ENCODE measurements around the gene KAT8. TPM values are rescaled to one million over a fixed set of nuclear protein-coding genes. Genes with fewer than 3 reads are reported as not detected.

Gene KAT8
- total and polyA plus RNA-seq, 9 of the 15 experiments (the other 6 are each of a cell fraction or from before 2014, with no cell fraction given): 10.0 to 98.5 (median 76.4) TPM

DNA sequence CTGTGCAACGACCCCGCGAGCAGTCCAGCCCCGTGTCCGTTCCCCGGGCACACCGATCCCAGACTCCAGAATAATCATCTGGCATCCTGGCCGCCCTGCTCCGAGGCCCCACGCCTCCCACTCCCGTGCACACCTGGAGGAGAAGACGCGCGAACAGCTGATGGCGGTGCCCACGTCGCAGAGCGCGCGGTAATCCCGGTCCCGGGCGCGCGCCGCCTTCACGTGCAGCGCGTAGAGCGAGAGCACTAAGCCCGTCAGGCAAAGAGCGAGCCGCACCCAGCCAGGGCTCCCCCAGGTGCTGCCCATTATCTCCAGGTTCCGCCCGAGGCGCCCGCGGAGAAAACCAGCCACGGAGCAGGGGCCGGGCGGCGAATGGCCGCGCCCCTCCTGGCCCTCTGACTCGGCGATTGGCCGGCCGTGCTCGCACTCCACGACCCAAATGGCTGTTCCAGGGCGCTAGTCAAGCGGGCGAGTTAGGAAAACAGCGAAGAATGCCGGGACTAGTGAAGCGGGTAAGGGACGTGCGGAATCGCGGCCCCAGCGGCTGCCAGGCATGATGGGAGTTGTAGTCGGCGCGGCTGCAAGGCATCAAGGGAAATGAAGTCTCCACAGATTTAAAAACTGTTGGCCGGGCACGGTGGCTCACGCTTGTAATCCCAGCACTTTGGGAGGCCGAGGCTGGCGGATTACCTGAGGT lies 22.9 kb upstream of the KAT8 start, which contains the start of gene VKORC1 (continued):
- TF ChIP-seq, protein P1, sequence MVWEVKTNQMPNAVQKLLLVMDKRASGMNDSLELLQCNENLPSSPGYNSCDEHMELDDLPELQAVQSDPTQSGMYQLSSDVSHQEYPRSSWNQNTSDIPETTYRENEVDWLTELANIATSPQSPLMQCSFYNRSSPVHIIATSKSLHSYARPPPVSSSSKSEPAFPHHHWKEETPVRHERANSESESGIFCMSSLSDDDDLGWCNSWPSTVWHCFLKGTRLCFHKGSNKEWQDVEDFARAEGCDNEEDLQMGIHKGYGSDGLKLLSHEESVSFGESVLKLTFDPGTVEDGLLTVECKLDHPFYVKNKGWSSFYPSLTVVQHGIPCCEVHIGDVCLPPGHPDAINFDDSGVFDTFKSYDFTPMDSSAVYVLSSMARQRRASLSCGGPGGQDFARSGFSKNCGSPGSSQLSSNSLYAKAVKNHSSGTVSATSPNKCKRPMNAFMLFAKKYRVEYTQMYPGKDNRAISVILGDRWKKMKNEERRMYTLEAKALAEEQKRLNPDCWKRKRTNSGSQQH (CRISPR knock-in tag; IDR thresholded peaks at IDR 0.05): no peak
- TF ChIP-seq ZNF253 (CRISPR knock-in tag; conservative IDR thresholded peaks at IDR 0.05) (no peak), ZNF76 (CRISPR knock-in tag; IDR thresholded peaks at IDR 0.05; ENCODE audit: borderline replicate concordance) (no peak), DIDO1 (tag; IDR thresholded peaks at IDR 0.05; ENCODE audit: low read depth) (no peak), EZH2 (IDR thresholded peaks at IDR 0.05; ENCODE audit: borderline replicate concordance, low read depth, low read length) (no peak), ZNF316 (IDR thresholded peaks at IDR 0.05) (no peak), FOSL1 (tag; conservative IDR thresholded peaks at IDR 0.05) (0 out of 2 replicates have a peak, but pooled peaks have one; percentile 14), MCM2 (IDR thresholded peaks at IDR 0.05; ENCODE audit: low read depth) (no peak), SAFB (IDR thresholded peaks at IDR 0.05; ENCODE audit: borderline replicate concordance, low read depth, low read length) (no peak; the same call in none of the 2 replicates), KAT8 (IDR thresholded peaks at IDR 0.05; ENCODE audit: low read depth) (no peak), DDX20 (tag; IDR thresholded peaks at IDR 0.05; ENCODE audit: low read depth) (no peak), C11orf30 (IDR thresholded peaks at IDR 0.05; ENCODE audit: low read depth) (no peak)
- TF ChIP-seq, protein P2, sequence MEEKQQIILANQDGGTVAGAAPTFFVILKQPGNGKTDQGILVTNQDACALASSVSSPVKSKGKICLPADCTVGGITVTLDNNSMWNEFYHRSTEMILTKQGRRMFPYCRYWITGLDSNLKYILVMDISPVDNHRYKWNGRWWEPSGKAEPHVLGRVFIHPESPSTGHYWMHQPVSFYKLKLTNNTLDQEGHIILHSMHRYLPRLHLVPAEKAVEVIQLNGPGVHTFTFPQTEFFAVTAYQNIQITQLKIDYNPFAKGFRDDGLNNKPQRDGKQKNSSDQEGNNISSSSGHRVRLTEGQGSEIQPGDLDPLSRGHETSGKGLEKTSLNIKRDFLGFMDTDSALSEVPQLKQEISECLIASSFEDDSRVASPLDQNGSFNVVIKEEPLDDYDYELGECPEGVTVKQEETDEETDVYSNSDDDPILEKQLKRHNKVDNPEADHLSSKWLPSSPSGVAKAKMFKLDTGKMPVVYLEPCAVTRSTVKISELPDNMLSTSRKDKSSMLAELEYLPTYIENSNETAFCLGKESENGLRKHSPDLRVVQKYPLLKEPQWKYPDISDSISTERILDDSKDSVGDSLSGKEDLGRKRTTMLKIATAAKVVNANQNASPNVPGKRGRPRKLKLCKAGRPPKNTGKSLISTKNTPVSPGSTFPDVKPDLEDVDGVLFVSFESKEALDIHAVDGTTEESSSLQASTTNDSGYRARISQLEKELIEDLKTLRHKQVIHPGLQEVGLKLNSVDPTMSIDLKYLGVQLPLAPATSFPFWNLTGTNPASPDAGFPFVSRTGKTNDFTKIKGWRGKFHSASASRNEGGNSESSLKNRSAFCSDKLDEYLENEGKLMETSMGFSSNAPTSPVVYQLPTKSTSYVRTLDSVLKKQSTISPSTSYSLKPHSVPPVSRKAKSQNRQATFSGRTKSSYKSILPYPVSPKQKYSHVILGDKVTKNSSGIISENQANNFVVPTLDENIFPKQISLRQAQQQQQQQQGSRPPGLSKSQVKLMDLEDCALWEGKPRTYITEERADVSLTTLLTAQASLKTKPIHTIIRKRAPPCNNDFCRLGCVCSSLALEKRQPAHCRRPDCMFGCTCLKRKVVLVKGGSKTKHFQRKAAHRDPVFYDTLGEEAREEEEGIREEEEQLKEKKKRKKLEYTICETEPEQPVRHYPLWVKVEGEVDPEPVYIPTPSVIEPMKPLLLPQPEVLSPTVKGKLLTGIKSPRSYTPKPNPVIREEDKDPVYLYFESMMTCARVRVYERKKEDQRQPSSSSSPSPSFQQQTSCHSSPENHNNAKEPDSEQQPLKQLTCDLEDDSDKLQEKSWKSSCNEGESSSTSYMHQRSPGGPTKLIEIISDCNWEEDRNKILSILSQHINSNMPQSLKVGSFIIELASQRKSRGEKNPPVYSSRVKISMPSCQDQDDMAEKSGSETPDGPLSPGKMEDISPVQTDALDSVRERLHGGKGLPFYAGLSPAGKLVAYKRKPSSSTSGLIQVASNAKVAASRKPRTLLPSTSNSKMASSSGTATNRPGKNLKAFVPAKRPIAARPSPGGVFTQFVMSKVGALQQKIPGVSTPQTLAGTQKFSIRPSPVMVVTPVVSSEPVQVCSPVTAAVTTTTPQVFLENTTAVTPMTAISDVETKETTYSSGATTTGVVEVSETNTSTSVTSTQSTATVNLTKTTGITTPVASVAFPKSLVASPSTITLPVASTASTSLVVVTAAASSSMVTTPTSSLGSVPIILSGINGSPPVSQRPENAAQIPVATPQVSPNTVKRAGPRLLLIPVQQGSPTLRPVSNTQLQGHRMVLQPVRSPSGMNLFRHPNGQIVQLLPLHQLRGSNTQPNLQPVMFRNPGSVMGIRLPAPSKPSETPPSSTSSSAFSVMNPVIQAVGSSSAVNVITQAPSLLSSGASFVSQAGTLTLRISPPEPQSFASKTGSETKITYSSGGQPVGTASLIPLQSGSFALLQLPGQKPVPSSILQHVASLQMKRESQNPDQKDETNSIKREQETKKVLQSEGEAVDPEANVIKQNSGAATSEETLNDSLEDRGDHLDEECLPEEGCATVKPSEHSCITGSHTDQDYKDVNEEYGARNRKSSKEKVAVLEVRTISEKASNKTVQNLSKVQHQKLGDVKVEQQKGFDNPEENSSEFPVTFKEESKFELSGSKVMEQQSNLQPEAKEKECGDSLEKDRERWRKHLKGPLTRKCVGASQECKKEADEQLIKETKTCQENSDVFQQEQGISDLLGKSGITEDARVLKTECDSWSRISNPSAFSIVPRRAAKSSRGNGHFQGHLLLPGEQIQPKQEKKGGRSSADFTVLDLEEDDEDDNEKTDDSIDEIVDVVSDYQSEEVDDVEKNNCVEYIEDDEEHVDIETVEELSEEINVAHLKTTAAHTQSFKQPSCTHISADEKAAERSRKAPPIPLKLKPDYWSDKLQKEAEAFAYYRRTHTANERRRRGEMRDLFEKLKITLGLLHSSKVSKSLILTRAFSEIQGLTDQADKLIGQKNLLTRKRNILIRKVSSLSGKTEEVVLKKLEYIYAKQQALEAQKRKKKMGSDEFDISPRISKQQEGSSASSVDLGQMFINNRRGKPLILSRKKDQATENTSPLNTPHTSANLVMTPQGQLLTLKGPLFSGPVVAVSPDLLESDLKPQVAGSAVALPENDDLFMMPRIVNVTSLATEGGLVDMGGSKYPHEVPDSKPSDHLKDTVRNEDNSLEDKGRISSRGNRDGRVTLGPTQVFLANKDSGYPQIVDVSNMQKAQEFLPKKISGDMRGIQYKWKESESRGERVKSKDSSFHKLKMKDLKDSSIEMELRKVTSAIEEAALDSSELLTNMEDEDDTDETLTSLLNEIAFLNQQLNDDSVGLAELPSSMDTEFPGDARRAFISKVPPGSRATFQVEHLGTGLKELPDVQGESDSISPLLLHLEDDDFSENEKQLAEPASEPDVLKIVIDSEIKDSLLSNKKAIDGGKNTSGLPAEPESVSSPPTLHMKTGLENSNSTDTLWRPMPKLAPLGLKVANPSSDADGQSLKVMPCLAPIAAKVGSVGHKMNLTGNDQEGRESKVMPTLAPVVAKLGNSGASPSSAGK (IDR thresholded peaks at IDR 0.05): peak; percentile 78
- TF ChIP-seq, protein P3, sequence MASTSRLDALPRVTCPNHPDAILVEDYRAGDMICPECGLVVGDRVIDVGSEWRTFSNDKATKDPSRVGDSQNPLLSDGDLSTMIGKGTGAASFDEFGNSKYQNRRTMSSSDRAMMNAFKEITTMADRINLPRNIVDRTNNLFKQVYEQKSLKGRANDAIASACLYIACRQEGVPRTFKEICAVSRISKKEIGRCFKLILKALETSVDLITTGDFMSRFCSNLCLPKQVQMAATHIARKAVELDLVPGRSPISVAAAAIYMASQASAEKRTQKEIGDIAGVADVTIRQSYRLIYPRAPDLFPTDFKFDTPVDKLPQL (IDR thresholded peaks at IDR 0.05; ENCODE audit: extremely low read depth, insufficient read length): no peak
